ENCODE measurements around the gene CHMP3.
"Not testable (repeated sequence)": the region's sequence is repeated elsewhere in the genome, so short reads cannot be mapped to it uniquely, and the experiment has no call there.

Gene CHMP3

DNA sequence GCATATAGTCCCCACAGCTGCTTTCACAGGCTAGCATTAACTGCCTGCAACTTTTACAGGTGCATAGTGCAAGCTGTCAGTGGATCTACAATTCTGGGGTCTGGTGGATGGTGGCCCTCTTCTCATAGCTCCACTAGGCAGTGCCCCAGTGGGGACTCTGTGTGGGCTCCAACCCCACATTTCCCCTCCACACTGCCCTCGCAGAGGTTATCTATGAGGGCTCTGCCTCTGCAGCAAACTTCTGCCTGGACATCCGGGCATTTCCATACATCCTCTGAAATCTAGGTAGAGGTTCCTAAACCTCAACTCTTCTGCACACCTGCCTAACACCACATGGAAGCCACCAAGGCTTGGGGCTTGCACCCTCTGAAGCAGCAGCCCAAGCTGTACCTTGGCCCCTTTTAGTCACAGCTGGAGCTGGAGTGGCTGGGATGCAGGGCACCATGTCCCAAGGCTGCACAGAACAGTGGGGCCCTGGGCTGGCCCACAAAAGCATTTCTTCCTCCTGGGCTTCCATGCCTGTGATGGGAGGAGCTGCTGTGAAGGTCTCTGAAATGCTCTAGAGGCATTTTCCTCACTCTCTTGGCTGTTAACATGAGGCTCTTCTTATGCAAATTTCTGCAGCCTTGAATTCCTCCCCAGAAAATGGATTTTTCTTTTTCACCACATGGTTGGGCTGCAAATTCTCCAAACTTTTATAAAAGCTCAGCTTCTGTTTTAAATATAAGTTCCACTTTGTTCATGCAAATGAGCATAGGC is 62.7 kb downstream of the CHMP3 start:
- DNase-seq, result no peak

DNA sequence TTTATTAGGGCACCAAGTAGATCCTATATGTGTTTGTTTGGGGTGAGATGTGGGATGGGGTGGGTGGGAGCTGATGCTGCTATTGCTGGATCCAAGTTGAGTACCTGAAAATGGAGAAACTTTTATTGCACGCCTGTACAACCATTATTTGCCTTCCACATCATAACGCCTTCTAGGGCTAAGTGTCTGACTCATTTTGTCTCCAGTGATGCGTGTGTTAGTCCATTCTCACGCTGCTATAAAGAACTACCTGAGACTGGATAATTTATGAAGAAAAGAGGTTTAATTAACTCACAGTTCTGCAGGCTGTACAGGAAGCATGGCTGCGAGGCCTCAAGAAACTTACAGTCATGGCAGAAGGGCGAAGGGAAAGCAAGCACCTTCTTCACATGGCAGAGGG is 63.9 kb downstream of the CHMP3 start:
- no peak for DNase-seq

DNA sequence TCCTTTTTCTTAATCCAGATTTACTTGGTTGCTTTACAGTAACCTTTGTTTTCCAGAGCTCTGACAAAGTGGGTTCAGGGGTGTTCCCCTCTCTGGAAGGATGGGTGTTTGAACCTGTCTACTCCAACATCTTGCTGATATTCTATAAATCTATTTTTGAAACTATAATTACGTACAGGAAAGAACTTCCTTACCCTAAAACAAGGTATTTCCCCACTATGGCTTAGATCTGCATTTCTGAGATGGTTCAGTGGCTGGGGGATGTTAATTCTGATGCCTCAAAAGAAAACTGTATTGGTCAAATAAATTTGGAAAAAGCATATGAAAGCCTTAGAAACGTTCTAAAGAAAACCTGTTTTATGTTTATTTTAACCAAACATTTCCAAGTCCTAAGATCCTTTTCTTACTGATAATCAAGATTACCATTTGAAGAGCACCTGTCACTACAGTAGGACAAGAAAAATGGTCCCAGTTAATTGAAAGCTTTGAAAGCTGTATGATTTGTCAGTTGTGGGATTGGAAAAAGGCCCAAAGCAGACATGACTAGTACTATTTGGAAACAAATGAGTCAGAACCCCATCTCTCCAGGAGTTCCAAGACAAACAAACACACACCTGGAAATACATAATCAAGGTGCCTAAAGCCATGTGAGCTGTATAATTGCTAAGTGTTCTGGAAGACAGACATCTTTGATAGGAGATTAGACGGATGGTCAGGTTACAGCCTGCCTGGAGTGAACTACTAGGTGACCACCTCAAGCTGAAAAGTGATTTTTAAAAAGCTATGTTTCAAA is 64.6 kb downstream of the CHMP3 start:
- DNase-seq, result no peak

DNA sequence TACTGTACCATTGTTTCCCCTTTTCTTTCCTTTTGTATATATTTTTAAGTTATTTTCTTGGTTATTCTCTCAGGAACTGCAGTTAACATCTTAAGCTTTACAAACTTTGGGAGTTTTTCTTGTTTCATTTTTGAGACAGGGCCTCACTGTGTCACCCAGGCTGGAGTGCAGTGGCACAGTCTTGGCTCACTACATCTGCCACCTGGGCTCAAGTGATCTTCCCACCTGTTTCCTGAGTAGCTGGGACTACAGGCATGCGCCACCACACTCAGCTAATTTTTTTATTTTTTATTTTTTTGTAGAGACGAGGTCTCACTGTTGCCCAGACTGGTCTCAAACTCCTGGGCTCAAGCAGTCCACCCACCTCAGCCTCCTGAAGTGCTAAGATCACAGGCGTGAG is 66.9 kb downstream of the CHMP3 start:
- DNase-seq, result not testable (repeated sequence)

DNA sequence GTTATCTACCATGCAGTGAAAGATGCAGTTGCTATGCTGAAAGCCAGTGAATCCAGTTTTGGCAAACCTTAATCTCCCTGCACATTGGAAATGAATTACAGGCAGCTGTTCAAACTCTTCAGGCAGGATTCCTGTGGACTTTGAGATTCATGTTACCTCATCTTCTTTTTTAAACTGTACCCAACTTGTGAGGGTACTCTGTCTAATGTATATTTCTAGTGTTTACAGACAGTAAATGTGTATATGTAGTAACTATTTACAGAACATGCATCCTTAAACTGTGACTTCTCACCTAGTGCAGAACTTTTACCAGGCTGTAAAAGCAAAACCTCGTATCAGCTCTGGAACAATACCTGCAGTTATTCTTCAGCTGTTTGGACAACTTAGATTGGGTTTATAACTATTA is 71.2 kb downstream of the CHMP3 start:
- DNase-seq, result no peak

DNA sequence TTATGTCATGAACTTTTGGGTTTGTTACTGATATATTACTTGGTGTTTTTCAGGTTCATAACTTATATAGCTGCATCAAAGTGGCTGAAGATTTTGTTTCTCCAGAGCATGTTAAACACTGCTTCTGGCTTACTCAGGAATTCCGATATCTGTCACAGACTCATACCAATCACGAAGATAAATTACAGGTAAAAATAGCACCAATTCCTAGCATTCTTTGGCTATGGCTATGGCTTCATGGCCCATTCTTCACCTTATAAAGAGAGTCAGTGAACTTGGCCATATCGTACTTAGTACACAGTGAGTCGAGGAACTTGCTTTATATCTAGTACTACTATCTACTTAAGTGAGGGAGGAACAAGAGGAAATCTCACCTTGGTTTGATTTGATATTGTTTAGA is 72.2 kb downstream of the CHMP3 start:
- DNase-seq, result no peak

DNA sequence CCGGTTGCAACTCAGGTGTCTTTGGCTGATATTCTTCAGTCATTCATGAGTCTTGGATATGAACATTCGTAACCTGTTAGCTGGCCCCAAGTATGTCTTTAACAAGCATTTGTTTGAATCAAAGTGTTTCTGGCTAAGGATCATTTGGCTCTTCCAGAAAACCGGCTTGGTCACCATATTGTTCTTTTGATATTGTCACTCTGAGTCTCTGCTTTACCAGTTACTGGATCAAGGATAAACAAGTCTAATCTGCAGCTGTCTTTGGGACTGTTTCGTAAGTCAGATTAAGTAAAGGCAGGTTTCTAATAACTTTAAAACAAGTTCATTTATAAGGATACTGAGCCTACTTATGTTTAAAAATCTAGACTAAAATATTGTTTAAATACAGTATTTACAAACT is 73.0 kb downstream of the CHMP3 start:
- DNase-seq, result no peak

DNA sequence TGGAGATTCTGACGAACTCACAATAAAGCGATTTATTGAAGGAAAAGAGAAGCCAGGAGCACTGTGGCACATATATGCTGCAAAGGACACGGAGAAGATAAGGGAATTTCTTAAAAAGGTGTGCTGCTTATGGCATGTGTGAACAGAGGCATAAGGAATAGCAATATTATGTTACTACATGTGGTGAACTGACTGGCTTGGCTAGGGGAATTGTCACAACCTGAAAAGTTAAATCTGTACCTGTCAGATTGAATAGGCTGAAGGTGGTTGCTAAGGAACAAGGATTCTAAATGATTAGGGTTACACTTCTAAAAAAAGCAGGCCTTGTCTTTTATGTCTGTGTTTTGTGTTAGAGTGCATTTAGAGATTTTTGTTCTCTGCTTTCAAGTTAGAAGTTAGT is 73.7 kb downstream of the CHMP3 start:
- DNase-seq, result no peak

DNA sequence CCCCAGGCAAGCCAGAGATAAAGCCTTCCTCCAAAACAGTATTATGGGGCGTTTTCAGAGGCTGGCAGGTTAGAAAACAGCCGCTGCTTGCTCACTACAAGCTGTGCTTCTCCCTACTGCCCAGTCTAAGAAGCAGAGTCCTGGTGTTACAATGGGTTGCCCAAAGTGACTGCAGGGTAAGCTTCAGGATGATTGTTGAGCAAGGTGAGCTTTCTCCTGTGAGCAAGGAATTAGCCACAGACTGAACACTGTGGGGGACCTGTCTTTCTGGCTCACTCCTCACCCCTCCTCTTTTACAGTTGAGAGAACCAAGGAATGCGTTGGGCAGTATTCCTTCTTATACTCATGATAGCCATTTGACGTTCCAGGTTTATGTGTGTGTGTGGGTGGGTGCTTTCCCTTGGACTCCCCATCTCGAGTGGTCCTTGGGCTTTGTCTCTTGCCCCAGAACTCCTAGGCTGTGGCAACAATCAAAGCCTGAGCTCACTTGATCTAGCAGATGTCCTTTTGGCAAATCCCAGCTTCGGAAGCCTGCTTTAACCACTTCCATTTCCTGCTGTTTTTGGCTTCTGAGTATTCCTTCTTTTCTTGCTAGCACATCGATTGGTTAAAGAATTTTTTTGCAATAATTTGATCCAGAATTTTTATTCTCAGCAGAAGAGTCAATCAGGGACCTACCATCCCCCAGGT is 74.5 kb downstream of the CHMP3 start:
- no peak for DNase-seq

DNA sequence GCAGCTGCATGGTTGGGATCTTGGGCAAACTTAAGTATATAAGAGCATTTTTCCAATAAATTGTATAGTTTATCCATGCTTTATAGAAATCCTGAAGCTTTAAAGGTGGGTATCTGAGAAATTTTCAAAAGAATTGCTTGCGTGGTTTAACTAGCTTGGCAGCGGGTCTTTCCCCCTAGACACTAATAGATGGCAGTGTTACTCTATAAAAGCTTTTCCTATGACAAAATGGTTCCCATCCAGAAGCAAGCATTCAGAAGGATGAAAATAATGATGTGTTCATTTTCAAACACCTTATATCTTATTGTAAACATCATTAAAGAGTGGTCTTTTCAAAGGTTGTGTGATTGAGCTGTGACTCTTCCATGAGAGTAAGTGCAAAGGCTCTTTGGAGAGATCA is 76.2 kb downstream of the CHMP3 start:
- DNase-seq, result no peak

DNA sequence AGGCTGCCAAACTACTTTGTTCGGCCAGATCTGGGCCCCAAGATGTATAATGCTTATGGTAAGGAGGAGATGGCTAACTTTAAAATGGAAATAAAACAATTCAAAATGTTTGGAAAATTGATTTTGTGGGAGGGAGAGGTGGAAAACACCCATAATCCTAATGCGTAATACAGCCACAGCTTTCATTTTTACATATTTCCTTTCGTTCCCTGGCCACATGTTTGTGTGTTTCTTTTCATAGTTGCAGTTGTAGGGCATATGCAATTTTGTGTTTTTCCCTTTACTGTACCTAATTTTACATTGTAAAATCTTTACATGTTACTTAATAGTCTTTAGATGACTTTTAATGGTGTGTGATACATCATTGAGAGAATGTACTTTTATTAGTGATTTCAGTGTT is 77.4 kb downstream of the CHMP3 start:
- DNase-seq, result no peak

DNA sequence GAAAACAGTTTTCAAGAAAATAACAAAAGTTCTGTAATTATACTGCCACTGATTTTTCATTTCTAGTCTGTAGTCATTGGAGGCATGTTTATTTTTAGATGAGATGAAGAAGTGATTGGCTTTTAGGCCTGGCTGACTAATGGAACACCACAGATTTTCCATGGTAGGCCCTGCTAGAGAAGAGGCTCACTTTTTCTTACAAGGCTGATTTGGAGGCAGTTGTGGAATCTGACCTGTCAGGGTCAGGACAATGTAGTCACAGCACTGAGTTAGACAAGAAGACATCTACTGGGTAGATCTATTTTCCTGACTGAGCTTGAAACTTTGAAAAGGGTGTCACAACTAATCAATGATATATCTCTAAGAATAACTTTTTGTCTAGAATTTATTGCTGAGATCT is 78.1 kb downstream of the CHMP3 start:
- no peak for DNase-seq

DNA sequence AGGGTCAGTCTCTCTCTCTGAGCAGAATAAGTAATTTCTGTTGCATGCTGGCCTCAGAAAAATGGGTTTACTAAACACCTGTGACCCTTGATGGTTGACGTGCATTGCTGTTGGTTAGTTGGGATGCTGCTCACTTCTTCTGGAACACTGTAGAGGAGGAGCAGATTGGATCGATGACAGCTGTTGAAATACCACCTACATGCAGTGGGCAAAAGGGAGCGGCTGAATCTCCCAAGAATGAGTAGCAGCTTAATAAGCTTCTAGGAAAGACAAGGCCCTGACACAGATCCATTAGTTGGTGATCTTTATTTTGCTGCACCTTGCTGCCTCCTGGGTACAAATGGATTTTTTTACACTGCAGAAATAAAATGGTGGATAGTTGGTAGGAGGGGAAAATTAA is 78.9 kb downstream of the CHMP3 start:
- DNase-seq, result no peak

DNA sequence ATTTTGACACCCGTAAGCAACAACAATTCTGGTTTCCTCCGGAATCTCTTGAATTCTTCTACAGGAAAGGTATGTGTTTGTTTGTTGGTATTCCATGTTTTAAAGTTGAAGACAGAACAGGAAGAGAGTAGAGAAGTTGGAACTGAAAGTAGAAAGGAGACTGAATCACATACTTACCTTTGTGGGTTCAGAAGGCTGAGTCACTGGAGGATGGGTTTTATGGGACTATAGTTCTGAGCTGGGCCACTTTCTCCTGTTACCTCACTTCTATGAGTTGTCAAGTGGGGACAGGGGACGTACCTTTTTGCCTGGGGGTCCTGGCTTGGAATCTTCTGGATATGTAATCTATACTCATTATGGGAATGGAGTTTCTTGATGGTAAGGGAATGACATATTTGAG is 81.2 kb downstream of the CHMP3 start:
- DNase-seq, result no peak

DNA sequence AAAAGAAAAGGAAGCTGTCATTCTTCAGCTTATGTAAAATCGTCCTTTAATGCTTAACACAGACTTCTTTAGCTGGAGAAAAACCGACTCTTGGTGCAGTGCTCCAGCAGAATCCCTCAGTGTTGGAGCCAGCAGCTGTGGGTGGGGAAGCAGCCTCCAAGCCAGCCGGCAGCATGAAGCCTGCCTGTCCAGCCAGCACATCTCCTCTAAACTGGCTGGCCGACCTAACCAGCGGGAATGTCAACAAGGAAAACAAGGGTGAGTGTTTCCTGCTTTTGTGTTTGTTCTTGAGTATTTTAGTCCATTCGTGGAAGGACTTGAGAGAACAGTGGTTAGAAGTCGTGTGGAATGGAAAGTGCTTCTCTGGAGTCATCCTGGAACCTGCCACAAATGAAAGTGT is 83.1 kb downstream of the CHMP3 start:
- DNase-seq, result no peak

DNA sequence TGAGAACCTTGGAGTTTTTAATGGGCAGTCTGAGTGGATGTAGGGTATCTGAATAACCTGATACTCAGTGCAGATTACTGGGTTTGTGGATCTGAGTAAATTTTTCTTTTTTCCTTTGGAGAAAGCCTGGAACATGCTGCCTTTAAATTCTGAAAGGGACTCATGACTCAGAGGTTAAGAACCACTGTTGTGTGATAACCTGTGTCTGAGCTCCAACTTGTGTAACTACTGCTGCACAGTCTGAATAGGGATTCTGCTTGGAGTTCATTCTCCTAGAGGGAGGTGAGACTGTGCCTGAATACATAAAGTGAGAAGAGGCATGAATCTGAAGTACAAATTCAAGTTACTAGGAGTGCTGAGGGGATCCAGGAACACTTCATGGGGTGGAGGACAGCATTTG is 85.9 kb downstream of the CHMP3 start:
- no peak for DNase-seq

DNA sequence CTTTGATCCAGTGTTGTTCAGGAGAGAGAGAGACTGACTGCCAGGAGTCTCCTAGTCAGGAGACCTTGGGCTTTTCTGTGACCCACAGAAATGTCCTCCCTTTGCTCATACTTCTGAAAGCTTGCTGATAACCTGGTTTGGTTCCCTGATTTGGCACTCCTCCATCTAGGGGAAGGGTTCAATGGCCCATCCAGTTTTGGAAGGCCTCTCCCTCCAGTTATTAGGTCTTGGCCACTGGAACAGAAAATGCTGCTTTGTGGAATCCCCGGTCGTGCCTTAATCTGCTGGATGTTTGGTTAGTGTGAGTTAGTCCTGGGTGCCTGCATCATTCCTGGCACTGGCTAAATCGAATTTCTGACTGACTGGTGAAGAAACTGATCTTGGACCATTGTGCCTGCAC is 86.3 kb downstream of the CHMP3 start:
- no peak for DNase-seq

DNA sequence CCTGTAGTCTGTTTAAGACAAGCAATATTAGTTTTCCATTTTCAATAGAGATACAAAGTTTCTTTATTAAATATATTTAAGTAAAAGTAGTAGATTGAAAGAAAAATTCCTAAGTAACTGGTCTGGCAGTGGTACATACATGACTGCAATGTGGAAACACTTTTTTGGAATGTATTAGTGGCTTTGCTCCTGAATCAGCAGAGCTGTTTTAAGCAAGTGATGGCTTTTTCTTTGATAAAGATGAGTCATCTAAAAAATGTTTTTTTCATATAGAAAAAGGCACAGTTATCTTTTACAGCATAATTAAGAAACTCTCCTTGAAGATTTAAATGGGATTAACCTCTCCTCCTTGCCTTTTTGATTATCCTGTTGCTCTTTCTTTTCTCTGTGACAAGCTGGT is 87.2 kb downstream of the CHMP3 start:
- DNase-seq, result no peak

DNA sequence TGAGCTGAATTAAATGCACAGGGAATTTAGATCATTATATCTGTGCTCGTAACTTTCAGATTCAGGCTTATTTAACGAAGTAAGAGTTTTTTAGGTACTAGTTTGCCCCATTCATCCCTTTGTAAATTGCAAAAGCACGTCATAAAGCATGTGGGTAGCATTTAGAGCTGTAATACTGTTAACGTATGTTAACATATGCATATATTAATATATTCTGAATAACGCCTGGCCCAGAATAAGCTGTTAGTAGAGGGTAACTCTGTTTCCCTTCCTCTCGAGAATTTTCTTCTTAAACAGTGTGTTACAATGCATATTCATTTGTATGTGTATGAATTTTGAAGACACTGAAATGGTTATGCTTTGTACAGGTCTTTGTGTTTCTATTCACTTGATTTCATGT is 91.6 kb downstream of the CHMP3 start:
- no peak for DNase-seq

DNA sequence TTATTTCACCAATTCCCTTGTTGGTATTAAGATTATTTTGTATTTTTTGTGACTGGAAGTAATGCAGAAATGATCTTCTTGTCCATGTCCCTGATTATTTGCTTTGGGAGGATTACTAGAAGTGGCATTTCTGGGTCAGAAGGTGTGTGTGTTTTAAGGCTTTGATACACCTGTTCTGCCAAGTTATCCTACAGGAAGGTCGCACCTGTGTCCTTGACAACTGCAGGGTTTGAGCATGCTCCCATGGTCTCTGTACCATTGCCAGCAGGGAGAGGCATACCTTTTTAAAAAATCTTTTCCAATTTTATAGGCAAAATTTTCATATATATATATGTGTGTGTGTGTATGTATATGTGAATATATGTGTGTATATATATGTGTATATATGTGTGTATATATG is 92.4 kb downstream of the CHMP3 start:
- no peak for DNase-seq

DNA sequence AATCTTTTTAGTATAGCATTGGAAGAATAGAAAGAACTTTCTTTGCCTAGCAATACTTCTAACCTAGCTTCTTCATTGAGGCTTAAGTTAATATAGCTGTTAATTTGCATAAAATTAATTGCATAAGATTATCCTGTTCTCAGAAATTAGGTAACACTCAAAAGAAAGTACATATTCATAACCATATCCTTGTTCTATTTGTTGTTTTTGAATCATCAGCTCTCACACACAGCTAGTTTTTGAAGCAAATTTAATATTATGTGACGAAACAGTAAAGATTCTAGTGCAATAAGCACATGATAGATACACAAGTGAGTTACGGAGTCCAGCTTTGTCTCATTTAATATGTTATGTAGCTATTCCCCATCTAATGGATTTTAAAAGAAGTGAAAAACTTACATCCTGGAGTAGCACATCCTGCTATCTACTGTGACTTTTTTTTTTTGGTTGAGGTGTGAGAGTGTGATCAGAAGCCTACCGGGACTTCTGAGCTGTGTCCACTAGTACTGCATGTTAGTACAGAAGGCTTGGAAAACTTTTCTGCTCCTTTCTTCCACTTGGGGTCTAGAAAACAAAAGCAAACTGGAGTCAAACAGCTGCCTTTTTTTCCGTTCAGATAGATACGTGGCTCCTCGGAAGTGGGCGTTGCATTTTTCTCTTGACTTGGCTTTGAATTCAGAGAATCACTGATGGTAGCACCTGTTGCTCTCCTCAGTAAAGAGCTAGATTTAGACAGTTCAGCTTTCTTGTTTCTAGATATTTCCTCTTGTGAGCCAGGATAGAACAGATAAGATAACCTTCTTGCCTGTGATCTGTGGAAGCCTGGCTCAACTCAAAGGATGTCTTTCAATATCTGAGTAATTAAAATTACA is 94.8 kb downstream of the CHMP3 start:
- DNase-seq, result no peak

DNA sequence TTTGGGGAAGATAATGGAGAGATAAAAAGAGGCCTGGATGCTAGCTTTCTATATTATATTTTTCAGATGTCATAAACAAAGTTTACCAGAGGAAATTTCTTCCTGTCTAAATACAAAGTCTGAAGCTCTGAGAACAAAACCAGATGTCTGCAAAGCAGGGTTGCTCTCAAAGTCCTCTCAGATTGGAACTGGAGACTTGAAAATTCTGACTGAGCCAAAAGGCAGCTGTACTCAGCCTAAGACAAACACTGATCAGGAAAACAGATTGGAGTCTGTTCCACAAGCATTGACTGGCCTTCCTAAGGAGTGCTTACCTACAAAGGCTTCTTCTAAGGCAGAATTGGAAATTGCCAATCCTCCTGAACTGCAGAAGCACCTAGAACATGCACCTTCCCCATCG is 96.9 kb downstream of the CHMP3 start:
- no peak for DNase-seq

DNA sequence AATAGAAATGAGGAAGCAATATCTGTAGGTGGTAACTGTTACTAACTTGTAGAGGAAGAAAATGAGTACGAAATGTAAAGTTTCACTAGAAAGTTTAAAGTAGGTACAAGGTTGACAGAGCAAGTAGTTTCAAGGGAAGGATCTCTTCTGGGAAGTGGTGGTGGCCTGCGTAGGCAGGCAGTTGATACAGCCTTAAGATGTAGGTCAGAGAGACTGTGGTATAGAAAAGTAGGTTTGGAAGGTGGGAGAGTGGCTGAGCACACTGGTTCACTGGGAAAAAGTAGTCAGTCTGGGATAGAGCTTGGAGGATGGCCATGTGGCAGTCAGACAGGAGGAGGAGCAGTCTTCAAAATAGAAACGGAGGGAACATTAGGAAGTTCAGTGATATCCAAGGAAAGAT is 98.6 kb downstream of the CHMP3 start:
- DNase-seq, result no peak

Data from GOT3 (cell line).